Activated CD4-positive, alpha-beta T cell treated with anti-CD3 and anti-CD28 coated beads for 48 hours (primary cell): ENCODE results near the gene NOSIP.
A peak's percentile ranks its signal among the peaks of the same experiment; 100 is the strongest.

Source experiments
- DNase-seq: peaks from one replicate; pipeline ENCODE4 v3.0.0-alpha.2; 2020

NOSIP gene

DNA sequence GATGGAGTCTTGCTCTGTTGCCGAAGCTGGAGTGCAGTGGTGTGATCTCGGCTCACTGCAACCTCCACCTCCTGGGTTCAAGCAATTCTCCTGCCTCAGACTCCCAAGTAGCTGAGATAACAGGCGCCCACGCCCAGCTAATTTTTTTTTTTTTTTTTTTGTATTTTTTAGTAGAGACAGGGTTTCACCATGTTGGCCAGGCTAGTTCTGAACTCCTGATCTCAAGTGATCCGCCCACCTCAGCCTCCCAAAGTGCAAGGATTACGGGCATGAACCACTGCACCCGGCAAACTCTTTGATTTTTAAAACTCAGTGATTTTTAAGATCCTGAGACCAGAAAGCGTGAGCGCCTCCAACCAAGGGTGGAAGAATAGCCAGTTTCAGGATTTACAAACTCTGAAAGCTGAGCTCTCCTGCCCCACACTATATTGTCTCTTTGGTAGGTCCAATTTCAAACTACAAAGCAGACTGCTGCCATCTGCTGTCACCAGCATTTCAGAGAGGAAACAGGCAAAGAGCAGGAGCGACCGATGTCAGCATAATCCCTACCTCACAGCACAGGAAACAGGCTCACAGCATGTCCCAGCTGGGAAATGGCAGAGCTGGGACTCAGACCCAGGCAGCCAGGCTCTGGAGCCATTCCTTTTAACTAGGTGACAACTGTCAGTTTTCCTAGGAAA lies 9.2 kb downstream of the NOSIP start:
- DNase-seq: no peak

DNA sequence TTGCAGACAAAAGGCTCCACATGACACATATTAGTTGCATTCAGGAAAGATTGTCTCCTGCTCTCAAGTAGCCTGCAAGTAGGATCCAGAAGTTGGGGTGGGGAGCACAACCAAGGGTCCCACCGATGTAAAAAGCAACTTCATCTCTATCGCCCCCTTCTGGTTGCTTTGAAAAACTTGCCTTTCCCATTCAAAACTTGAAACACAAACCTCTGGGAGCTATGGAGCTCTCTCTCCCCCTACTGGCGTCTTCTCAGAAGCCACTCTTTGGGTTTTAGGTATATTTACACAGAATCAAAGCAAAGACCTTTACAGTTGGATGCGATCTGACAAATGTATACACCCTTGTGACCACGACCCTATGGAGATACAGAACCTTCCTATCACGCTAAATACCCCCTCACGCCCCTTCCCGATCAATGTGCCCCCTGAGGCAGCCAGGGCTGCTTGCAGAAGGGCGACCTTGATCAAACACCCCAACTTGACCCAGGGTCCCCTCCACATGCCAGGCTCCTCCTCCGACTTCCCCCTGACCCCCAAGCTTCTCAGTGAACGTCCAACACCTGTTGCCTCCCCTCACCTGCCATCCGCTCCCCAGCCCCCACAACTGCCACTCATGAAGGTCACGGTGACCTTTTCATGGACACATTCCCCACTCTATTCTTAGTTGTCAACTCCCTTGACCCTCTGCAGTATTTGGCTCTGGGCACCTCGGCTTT lies 10.1 kb downstream of the NOSIP start:
- peak; percentile 77 for DNase-seq

DNA sequence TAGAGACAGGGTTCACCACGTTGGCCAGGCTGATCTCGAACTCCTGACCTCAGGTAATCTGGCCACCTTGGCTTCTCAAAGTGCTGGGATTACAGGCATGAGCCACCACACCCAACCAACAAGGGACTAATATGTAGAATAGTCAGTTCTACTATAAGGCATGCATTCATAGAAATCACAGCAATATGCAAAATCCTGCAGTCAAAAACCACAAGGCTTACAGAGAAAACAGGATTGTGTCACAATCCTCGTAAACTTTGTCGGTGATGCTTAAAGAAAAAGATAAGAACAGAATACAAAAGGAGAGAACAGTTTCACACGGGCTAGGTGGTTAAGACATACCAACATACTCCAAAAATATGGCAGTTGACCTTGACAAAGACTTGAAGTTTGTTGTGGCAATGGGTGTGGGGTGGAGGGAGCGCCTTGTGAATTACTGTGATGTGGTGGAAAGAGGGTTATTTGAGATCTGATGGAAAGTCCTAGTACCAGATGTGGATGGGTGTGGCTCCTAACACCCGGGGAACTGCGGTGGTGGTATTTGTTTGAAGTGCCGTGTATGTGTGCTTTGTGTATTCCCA lies 12.4 kb downstream of the NOSIP start:
- DNase-seq: peak; percentile 68

DNA sequence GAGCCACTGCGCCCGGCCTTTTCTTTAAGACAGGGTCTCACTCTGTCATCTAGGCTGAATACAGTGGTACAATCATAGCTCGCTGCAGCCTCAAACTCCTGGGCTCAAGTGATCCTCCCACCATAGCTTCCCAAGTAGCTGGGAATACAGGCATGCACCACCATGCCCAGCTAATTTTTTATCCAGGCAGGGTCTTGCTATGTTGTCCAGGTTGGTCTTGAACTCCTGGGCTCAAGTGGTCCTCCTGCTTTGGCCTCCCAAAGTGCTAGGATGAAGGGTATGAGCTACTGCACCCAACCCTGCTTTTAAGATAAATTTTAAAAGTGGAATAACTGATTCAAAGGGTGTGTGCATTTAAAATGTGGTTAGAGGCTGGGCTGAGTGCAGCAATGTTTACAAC lies 14.1 kb downstream of the NOSIP start:
- no peak for DNase-seq

DNA sequence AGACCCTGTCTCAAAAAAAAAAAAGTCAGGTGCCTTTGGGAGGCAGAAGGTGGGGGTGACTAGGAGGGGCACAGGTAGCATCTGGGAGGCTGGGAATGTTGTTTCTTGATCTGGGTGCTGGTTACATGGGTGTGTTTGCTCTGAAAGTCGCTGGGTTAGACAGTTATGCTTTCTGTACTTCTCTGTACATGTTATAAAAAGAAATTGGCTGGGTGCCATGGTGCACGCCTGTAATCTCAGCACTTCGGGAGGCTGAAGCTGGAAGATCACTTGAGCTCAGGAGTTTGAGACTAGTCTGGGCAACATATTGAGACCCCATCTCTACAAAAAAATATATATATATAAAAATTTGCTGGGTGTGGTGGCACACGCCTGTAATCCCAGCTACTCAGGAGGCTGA lies 15.1 kb downstream of the NOSIP start:
- DNase-seq: no peak

DNA sequence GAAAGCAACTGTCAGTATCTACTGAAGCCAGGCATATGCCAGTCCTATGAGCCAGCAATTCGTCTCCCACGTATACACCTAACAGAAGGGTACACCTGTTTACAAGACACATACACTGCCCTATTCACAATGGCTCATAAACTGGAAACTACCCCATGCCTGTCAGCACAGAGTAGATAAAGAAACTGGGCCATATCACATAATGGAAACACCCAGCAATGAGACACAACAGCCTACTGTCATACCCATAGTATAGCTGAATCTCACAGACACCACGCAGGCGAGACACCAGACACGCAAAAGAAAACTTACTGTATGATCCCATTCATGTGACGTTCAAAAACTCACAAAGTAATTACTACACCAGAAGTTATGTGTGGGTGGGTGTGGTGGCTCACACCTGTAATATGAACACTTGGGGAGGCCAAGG lies 15.7 kb downstream of the NOSIP start:
- DNase-seq: peak; percentile 69

DNA sequence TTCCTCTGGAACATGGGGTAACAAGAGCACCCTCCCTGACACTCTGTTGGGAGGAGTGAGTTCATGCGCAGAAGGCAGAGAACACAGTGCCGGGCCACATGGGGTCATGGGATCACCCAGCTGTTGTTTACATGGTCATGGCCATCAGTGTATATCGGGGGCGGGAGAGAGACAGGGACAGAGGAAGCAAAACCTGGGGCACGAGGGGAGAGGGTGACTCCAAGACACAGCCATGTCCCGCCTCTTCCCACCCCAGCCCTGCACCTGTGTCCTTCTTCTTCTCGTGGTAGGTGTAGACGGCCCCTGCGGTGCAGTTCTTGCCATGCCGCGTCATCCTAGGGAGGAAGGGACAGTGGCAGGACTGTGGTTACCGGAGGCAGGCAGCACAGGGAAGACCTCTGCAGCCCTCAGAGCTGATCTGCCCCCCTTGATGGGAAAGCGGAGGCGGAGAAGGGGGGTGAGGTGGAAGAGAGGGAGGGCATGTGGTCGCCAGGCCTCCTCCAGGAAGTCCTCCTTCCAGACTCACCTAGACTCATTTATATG lies 19.9 kb downstream of the NOSIP start:
- DNase-seq: peak; percentile 42

DNA sequence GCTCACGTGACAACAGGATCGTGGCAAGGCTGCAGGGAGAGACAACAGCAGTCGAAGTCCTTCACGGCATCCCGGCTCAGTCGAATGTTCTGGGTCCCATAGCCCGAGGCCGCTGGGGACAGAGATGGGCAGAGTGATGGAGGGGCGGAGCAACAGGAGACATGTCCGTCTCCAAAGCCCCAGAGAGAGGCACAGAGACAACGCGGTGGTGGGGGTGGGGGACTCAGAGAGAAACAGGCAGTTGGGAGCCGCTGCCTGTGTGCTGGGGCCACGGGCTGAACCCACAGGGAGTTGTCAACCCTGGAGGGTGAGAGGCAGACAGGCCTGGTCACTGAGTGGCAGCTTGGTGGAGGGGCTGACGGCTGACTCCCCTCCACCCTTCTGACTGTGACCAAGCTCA lies 20.4 kb downstream of the NOSIP start:
- peak; percentile 41 for DNase-seq

DNA sequence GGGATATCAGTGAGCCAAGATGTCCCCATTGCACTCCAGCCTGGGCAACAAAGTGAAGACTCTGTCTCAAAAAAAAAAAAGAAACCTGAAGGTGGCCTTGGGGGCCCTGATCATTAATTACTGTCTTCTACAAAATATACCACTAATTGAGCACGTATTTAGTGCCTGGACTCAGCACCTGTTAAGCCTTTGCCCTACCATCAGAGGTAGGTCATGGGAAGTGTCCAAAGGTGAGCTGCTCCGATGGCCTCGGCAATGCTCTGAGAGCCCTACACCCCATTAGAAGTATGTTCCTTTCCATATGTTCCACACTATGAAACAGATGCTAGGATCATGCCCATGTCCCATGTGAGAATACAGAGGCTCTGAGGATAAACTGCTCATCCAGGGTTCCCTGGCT lies 20.9 kb downstream of the NOSIP start:
- no peak for DNase-seq

DNA sequence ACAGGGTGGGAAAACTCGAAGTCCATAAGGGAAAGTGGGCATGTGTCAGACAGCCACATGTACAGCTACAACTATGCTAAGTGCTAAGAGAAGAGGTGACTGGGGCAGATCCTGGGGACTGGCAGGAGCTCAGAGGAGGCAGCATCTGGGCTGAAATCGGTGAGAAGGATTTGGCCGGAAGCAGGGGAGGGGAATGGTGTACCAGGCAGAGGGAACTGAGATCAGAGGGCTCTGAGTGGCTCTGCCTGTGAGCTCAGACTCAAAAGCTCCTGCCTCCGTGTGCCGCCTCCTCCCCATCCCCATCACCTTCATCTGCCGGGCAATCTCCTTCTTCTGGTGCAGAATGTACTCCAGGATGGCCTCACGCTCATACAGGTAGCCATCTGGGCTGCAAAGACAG lies 21.8 kb downstream of the NOSIP start:
- DNase-seq: peak; percentile 59

DNA sequence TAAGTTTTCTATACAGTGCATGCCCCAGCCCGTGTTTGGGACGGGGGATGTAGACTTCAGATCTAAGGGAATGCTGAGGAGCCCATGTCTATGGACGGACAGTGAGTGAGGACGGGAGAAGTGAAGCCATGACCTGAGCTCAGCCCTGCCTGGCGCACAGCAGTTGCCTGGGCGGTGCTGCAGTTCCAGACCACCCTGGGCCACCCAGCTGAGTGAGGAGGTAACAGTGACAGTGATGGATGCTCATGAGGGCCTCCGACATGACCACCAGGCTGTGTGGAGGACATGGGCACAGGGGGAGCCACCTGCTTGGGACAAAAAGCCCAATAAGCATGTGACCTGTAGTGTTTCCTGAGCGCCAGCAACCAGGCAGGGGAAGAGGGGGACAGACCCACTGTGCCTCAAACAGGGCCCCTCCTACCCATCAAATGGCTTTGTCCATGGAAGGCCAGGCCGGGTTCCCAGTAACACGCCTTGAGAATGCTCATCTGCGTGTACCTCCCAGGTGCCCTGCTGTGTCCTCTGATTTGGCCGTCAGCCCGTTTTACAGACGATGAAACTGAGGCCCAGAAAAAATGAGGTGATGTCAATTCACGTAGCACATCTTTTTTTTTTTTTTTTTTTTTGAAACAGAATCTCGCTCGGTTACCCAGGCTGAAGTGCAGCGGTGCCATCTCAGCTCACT lies 22.6 kb downstream of the NOSIP start:
- DNase-seq: no peak

DNA sequence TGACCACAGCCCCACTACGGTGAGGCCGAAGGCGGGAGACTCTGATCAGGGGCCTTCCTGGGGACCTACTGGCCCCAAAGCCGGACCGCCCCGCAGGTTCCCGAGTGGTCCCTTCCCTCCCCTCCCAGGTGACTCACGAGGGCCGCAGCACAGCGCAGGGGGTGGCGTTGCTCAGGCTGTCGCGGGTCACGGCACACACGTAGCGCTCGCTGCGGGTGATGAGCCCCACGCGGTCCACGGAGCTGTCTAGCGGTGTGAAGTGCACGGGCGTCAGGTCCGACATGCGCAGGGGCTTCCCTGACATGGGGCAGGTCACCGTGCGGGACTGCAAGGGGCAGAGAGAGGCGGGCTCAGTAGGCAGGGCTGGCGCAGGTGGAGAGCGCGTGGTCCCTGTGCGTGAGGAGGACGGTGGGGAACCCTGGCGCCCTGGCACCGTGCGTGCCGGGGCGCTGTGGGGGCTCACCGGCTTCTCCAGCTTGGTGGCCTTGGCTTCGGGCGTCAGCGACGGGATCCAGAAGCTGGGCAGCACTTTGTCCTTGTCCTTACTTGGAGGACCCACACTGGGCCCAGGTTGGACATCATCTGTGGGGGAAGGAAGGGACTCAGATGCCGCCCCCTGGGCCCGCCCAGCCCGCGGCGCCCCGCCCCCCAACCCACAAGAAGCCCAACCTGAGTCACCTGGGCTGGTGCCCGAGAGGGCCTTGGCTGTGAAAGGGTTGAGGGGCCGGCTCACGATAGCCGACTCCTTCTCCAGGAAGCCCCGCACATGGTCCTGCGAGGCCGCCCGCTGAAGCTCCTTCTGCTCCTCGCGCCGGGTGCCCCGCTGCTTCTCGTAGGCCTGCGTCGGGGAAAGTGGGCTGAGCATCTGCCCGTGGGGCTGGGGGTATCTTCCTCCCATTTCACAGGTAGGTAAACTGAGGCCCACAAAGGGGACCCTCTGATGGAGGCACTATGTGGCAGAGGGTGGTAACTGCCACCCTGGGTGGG lies 23.7 kb downstream of the NOSIP start:
- DNase-seq: peak; percentile 53

DNA sequence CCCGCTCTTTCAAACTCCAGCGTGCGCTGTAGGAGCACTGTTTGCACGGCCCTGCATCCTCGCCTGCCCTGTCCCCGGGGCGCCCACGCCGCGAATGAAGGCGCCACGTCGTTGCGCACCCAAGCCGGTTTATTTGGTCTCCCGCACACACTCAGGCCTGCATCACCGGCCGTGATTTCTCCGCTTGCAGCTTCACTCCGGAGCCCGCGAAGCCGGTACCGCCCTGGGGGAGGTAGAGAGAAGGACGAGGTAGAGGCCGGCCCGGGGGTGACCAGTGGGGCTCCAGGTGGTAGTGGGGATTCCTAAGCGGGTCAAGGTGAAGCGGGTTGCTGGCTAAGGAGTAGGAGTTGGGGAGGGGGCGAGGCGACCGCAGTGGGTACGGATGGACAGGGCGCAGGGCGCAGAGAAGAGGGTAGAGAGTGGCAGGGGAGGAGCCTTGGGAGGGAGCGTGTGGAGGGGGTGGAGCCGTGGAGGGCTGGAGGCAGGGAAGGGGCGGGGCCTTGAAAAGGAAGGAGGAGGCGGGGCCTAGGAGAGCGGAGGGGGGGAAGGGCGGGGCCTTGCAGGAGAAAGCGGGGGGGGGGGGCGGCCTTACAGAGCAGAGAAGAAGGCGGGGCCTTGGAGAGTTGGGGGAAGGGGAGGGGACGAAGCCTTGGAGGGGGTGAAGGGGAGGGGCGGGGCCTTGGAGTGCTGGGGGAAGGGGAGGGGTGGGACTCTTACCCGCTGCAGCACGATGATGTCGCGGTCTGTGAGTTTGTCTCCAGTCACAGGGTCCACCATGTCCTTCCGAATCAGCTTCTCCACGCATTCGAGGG lies 24.6 kb downstream of the NOSIP start:
- peak; percentile 91 for DNase-seq

DNA sequence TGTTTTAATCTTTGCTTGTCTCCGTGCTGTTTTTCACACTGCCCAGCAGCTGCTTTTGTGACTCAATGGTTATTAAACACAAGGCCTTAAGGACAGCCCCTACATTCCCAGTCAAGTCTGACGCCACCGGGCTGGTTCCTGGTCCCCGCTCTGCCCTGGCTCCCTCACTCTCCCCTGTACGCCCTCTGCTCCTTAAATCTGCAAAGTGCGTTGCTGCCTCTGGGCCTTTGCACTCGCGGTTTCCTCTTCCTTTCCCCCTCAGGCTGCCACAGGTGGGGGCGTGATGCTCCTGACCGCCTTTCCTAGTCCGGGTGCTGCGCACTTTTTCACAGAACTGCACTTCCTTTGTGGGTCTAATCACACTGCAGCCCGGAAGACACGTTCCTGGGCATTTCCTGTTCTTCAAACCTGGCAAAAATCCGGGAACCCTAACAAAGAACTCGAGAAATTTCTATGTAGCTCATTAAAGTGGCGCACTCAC lies 25.6 kb downstream of the NOSIP start:
- DNase-seq: peak; percentile 57

DNA sequence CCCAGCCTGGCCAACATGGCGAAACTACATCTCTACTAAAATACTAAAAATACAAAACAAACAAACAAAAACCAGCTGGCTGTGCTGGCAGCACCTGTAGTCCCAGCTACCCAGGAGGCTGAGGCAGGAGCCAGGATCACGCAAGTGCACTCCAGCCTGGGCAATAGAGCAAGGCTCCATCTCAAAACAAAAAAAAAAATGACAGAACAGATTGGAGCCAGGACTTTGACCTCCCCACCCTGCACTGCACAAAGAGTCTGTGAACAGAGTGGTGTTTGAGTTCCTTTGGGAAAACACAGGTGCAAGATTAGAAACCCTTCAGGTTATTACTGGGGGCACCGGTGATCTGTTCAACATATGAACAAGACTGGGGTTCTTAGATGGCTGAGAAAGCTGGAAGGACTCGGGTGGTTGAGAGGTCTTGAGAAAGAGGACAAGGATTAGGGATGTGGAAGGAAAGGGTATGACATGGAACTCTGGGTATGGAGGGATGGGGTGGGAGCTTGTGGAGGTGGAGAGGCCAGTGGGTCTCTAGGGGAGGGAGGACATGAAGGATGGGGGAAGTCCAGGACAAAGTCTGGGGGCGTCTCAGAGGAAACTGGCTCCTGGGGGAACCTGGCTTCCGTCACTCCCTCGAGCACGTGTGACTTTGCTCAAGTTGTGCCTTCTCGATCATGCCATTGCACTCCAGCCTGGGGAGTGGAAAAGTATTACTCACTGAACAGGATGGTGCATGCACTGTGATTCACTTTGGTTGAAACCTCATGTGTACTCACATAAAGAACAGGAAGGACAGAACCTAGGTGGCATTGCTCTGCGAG lies 26.7 kb downstream of the NOSIP start:
- DNase-seq: peak; percentile 78

DNA sequence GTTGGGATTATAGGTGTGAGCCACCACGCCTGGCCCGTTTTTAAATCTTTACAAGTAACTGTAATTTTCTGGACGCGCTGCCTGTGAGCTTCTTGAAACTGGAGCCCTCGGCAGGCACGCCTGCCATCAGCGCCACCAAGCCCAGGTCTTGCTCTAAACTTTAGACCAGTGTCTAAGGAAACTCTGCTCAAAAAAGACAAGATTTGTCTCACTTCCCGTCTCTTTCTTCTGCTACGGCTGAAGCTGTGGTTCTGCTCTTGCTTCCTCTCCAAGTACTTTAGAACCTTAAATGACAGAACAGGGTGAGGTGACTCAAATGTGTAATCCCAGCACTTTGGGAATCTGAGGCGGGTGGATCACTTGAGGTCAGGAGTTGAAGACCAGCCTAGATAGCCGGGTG lies 27.6 kb downstream of the NOSIP start:
- DNase-seq: peak; percentile 37

DNA sequence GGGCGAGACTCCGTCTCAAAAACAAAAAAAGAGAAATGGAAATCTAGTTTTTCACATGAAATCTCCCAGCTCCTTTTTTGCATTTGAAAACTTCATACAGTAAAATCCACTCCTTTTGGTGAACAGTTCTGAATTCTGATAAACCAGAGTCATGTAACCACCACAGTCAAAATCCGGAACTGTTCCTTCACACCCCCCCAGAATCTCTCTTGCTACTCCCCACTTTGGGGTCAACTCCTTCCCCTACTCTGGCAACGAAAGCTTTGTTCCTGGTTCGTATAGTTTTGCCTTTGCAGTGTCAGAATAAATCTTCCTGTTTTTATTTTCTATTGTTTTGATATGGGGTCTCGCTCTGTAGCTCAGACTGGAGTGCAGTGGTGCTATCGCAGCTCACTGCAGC lies 28.8 kb downstream of the NOSIP start:
- DNase-seq: no peak

DNA sequence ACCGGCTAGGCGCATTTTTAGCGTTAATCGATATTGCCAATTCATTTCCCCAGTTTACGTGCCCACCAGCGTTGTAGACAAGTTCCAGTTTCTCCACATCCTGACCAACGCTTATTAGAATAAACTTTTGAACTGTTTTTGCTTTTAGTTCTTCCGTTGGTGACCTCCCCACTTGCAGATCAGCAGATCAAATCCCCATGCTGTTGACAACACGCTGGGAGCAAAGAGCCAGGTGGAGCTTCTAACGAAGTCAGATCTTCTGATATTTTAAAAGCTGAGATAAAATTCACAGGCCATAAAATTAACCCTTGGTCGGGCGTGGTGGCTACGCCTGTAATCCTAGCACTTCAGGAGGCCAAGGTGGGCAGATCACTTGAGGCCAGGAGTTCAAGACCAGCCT lies 31.3 kb downstream of the NOSIP start:
- DNase-seq: no peak

DNA sequence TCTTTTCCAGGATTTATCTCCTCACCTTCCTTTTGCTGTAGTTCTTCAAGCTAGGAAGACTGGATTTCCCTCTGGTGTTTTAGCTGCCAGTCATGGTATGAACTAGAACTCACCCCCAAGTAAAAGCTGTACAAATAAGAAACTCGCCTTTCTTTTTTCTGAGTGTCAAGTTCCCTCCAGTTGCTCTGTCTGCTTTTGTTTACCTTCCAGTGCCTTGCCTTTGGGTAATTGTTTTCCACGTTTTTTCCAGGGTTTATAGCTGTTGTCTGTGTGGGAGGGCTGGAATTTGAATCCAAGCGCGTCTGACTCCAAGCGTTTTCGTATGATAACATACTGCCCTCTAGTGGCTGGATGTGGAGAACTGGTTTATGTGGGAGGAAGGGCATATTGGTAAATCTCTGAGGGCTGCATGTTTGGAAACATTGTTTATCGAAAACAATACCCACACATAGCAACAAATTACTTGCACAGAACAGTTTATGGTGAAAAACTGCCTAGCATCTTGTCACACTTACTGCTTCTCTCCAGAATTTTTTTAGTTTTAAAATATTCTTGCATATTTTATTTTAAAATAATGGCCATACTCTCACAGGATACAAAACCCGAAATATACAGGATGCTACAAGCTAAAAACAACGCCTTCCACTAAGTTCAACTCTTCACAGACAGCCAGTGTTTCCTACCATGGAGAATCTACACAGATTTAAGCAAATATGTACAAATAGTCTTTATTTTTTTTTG lies 33.4 kb downstream of the NOSIP start:
- peak; percentile 72 for DNase-seq
